Amniotic epithelial cell (primary cell): ENCODE data around the gene PET100.
A peak's percentile ranks its signal among the peaks of the same experiment; 100 is the strongest.

Experiments used
- DNase-seq: peaks from one replicate; pipeline ENCODE4 v3.0.0-alpha.2; 2010; ENCODE audit warnings: low read depth

The PET100 gene

DNA sequence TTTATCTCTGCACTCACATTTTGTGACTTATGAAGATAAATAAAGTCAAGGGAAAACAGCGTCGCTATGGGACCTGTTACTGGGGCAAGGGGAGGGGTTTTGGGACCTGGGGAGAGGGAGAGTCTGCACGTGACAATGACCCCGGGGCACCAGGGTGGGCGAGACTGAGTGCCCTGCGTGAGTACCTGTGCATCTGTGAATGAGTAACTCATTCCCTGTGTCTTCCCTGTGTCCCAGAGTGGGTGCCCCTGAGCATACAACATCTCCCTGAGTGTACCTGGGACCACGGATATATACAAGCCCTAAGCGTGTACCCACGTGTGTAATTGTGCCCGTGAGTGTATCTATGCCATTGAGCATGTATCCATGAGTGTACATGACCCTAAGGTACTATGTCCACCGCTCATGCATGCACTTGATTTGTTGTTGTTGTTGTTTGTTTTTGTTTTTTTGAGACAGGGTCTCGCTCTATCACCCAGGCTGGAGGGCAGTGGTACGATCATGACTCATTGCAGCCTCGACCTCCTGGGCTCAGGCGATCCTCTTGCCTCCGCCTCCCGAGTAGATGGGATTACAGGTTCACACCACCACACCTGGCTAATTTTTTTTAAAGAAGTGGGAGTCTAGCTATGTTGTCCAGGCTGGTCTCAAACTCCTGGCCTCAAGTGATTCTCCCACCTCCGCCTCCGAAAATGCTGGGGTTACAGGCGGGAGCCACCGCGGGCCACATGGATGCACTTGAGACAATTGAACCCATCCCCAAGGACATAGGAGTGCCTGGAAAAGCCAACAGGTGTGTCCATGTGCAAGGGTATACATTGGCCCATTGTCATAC is 50.4 kb downstream of the PET100 start:
- no peak for DNase-seq

DNA sequence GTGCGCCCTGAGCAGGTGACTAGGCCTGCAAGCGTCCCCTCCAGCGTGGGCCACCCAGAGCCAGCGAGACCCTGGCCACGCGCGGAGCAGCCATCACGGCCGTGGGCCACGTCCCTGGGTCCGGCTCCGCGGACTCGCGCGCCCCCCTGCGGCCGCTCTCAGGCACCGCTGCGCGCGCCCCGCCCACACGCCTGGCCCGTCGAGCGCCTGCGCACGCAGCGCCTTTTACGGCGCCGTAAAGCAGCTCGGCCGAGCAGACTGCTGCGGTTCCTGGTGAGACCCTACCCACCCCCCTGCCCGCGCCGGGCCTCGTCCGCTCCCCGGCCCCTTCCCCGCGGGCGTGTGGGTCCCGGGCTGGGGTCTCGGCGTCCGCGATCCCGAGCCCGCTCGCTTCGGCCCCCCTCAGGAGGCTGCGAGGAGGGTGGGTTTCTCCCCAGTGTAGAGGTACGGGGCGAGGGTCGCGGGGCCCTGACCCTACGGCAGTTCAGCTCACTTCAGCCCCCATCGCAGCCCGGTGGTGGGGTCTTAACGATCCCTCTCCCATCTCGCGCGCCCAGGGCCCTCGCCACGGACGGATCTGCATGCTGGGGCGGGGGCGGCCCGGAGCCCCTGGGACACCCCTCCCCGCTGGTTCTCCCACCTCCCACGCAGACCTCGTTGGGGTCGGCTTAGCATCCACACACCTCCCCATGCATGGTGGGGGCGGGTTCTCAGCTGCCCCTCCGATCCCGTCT is 51.2 kb downstream of the PET100 start, which contains the start of gene TRAPPC5:
TRAPPC5 (plus strand) TSS at position 228 of the 734 bp plus-strand sequence. CDS start 1,421 bp downstream, outside the sequence.
- DNase-seq = peak; percentile 65
